GDM1 (cell line): ENCODE results near the gene SFXN3.
A peak's percentile ranks its signal among the peaks of the same experiment; 100 is the strongest.
"Not testable (repeated sequence)": the region's sequence is repeated elsewhere in the genome, so short reads cannot be mapped to it uniquely, and the experiment has no call there.

Source experiments
- DNase-seq: peaks from one replicate; lab custom pipeline; 2025; lab: John Stamatoyannopoulos, UW

Gene SFXN3

DNA sequence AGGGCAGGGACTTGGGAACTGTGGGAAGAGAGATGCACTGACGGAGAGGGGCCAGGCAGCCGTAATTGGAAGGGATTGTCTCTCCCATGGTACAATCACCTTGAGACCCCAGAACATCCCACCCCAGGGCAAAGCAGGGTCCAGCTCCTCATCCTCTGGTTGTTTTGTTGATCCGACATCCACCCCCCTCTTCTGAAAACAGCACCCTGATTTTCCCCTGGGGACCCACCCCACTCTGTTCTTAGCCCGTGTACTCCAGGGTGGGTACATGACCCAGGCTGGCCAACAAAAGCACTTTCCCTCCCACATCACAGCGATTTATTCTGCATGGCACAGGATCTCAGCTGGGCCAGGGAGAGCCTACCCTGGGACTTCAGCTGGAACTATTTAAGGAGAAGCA lies 14.2 kb upstream of the SFXN3 start:
- DNase-seq: no peak

DNA sequence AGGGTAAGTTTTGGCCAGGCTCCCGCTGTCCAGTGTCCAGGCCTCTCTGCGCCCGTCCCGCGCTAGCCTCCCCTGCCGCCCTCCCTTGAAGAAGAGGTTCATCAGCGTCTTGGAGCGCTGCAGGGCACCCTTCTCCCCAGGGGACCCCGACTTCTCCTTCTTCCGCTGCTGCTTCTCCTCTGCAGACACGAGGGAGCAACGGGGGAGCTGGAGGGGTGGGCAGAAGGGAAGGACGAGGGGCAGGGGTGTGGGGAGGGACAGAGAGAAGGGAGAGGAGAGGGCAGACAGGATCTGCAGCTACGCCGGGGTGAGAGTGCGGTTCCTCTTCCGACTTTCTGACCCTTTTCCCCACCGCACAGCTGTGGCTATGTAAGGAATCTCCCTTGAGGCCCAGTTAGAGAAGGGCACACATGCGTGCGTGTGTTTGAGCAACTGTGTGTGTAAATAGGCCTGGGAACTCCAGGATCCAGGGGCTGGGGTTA lies 12.9 kb upstream of the SFXN3 start:
- DNase-seq: no peak

DNA sequence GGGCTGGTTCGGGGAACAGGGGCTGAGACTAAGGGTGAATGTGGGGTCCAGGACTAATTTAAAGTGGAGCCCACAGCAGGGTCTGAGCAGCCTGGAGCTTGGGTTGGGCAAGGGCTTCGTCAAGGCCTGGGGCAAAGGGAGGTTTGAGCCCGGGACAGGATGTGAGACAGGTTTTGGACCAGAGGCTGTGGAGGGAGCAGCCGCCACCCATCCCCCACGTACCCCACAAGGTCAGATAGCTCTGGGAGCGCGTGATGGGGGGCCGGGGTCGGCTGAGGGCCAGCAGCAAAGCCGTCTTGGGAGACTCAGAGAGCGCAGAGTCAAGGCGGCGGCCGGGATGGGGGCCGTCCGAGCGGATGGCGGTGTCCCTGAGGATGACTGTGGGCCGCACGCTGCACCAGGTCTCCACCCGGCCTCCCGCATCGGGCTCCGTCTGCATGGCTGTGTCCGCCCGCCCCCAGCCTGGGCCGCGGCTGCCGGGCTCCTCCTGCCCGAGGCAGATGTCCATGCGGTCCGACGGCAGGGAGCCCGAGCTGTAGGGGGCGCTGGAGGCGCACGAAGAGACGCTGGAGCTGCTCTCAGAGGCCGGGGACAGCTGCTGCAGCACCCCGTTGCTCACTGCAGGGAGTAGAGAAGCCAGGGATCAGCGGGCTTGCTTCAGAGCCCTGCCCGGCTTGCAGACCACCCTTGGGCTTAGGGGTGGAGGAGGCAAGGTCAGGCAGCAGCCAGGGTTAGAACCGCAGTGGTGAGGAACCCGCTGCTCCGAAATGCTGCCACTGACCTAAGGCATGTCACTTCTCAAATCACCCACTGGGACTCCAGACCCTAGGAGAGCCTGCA lies 12.2 kb upstream of the SFXN3 start:
- DNase-seq: peak; percentile 78

DNA sequence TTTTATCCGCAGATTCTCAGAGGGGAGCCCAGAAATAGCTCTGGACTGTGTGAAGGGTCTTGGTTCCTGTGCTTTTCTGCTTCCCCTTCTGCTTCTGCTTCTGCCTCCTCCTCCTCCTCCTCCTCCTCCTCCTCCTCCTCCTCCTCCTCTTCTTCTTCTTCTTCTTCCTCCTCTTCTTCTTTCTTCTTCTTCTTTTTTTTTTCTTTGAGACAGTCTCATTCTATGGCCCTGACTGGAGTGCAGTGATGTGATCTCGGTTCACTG lies 11.7 kb upstream of the SFXN3 start:
- DNase-seq: no peak

DNA sequence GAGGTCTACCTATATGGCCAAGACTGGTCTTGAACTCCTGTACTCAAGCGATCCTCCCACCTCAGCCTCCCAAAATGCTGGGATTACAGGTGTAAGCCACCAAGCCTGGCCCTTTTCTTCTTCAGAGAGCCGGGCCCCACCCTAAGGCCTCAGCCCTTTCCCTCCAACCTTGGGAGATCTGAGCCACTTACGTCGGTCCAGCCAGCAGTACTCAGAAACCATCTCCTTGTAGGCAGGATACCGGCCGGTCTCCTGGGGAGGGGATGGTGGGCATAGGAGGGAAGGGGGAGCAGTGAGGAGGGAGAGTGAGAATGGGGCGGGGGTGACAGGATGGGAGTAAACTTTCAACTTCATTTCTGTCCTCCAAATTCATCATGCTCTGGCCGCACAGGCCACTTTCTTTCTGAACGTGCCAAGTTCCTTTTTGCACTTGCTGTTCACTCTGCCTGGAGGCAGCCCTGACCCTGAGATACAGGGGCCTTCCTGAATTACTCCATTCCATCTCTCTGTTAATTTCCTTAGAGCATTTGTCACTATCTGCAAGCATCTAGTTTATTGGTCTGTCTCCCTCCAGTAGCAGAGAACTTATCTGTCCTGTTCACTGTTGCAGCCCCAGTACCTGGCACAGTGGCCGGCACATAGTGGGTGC lies 10.5 kb upstream of the SFXN3 start:
- DNase-seq: no peak

DNA sequence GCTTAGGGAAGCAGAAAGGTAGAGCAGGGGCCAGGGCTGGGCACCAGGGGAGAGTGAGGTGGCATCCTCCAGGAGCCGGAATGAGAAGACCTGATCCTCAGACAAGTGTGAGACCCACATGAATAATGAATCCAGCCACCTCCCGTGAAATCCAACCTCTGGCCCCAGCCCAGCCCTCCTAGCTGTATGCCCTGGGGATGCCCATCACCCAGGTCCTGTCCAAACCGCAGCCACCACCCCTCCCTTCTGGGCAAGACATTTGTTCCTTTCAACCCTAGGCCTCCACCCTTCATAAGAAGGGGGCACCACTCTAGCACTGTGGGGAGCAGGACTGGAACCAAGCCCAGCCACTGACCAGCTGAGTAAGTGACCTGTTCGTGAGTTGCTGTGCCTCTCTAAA lies 9.8 kb upstream of the SFXN3 start:
- no peak for DNase-seq

DNA sequence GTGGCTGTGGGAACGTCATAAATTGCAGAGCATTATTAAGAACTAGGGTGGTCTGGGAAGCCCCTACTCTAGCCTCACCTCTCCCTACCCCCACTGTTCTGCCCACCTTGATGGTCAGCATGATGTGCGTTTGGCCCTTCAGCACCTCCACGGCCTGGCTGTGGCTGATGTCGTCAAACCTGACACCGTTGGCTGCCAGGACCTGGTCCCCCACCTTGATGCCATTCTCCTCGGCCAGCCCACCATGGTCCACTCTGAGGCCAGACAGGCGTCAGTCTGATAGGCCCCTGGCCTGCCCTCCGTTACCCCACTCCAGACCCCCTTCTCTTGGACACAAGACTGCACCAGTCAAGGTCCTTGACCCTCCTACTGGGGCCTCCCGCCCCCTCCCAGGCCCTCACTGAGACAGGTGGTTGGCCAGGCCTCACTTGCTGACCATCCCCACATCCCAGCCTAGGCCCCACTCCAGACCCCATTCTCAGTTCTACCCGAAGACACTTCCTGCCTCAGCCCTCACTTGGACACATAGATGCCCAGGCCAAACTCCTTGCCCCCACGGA lies 9.3 kb upstream of the SFXN3 start:
- no peak for DNase-seq

DNA sequence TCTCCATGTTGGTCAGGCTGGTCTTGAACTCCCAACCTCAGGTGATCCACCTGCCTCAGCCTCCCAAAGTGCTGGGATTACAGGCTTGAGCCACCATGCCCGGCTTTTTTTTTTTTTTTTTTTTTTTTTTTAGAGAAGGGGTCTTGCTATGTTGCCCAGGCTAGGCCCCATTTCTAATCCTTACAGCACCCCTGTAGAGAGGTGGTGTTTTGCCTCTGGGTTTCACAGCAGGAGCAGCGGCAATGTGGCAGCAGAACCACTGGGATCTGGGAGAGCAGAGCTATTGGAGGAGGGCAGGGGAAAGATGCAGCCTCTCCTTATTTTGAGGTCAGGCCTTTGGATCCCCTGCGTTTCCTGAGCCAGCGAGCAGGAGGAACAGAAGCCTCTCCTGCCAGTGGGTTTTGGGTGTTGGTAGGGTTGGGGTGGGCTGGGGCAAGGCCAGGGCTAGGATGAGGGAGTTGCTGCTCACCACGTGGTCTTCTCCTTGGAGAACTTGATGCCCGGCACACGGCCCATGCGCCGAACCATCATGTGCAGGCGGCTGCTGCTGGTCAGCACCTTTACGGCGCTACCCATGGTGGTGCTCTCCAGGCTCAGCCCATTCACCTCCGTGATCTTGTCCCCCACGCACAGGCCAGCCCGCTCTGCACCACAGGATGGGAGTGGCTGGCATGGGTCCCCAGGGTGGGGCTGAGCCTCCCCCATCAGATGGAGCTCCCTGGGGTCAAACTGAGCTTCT lies 7.9 kb upstream of the SFXN3 start:
- DNase-seq: no peak

DNA sequence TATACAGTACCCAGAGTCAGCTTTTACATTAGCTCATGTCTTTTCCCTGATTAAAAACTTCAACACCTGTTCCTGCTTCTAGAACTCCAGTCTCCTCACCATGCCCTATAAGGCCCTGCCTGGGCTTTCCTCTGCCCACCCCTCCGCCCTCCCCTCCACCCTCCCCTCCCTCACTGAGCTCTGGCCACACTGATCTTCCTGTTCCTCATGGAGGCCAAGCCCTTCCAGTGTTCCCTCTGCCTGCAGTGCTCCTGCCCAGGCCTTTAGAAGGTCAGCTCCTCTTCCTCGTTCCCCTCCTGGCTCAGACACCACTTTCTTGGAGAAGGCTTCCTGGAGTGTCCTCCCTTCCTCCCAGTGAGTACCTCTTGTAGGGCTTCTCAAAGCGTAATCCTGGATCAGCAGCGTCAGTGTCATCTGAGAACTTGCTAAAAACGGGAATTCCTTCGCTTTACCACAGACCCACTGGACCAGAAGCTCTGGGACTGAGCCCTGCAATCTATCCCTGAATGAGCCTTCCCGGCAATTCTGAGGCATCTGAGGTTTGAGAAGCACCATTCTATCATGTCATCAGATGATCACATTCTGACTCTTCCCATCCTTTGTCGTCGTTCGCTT lies 3.8 kb upstream of the SFXN3 start:
- peak; percentile 17 for DNase-seq

DNA sequence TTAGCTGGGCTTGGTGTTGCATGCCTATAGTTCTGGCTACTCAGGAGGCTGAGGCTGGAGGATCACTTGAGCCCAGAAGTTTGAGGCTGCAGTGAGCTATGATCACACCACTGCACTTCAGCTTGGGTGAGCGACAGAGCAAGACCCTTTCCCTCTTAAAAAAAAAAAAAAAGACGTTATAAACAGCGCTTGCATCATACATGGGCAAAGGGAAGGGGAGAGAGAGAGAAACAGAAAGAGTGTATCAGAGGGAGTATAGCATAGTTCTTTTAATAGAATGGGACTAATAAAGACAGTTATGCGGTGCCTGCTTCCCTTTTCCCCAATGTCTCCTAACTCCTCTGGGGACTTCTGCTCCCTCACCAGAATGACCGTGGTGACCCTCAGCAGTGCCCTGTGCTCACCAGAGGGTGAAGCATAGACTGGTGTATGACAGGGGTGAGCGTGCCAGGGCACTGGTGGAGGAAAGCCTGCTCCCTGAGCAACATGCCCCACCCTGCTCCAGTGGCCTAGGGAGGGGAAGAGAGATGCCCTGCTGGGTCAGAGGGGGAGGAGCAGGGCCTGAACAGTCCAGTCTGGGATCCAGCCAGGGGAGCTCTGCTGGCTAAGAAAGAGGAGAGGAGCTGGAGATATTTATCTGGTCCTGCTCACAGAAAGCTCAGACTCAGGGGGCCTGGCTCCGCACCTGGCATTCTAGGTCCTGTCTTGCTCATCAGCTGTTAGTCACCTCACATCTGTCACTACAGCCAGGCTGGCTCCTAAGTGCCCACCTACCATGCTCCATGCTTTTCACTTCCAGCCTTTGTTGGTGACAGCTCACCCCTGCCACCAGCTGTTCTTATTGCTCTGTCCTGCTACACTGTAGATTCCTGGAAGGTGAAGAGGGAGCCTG lies 2.3 kb upstream of the SFXN3 start:
- no peak for DNase-seq

DNA sequence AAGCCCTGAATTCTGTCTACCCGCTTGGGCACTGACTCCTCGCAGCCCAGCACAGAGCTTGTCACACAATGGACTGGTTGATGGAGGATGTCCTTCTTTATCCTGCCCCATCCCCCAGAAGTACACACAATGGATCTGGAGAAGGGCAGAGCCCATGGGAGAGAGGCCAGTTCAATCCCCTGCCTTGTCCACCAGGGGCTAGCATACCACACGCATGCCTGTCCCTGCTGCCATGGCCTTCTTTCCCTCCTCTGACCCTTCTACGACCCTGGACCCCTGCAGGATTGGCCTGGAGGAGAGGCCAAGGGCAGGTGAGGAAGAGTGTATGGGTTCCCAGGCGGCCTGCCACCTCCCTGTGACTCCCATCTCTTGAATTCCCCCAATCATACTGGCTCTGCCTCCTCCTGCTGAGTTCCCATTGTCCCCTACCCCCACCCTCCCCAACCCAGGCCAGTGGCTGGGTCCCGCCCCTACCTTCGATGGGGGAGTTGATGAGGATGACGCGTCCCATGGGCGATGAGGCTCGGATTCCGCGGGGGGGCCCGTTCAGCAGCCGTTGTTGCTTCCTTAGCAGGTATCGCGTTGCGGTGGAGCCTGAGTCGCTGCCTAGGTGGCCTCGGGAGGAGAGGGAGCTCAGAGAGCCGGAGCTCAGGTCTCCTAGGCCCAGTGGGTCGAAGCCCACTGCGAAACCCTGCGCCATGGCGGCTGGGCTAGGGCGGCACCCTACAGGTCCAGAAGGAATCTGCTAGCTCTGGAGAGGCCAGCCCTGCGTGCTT lies 1.3 kb upstream of the SFXN3 start:
- no peak for DNase-seq

DNA sequence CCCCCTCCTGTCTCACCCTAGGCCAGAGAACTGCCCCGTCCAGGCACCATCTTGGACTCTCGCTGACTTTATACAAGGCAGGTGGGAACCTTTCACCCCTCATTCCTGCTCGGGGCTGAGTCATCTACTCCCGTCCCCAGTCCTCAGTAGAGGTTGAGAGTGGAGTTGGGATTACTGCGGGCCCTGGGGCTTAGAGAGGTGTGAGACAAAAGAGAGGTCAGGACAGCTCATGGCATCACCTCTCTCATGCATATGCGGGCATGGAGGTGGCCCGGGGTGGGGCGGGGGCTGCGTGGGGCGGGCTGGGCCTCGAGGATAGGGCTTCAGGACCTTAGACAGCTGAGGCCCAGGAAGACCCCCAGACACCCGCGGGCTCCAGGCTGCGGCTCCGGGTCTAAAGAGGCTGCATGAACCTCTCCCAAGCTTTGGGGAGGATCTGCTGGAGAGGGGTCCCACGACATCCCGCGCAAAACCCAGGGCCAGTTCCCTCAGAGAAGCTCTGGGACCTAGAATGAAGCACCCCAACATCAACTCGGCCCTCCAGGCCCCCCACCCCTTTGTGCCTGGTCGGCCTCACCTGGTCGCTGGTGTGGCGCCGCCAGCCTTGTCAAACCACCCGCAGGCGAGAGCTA lies 422 bp upstream of the SFXN3 start:
- DNase-seq: no peak

DNA sequence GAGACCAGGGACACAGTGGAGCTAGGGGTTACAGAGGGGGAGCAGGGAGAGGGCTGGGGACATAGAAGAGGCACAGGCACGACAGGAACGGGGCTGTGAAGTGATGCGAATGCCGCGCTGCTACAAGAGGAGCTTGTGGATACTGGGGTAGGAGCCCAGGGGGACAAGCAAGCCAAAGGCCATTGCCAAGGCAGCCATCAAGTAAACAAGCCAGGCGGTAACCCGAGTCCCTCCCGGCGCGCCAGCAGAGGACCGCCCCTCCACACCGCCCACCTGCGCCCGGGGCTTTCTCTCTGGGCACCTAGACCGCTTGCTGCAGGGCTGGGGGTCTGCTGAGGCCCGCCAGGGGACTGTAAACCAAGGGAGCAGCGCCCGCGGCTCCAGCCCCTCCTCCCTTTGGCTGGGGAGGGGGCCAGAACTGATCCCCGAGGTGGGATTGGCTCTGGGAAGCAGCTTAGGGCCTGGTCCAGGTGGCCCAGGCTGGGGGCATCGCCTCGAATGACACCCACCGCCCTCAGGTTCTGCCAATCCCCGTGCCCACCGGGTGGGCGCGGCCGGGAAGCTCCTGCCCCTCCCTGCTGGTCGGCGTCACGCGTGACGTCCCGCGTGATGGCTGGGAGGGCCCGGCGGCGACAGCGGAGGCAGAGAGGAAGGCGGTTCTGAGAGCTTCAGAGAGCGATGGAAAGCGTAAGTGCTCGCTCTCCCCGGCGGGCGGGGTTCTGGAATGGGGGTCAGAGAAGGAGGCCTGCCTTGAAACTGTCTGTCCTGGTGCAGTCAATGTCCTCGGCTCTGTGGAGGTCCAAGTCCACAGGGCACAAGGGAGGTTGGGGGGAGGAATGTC lies 982 bp downstream of the SFXN3 start:
- DNase-seq: peak; percentile 69

DNA sequence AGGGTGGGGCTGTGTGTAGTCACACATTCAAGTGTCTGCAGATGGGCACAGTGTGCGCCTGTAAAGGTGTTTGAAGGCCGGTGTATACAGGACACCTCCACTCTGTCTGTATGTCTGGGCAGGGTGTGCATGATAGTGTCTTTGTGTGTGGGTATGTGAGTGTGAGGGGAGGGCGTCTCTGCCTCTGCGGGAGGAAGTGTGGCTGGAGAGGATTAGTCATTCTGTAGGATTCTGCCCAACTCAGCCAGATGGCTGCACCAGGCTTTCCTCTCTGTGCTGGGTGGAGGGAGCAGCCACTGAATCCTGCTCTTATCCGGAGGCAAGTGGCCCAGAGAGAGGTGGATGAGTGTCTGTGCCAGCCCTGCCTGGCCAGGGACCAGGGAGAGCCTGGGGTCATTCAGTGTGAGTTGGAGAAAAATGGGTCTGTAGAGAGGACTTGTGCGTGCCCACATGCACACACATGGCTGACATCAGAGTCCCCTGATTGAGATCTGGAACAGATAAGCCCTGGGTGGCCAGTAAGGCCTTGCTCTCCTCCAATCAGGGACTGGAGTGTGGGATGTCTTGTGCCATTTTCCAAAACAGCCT lies 1.7 kb downstream of the SFXN3 start:
- peak; percentile 71 for DNase-seq

DNA sequence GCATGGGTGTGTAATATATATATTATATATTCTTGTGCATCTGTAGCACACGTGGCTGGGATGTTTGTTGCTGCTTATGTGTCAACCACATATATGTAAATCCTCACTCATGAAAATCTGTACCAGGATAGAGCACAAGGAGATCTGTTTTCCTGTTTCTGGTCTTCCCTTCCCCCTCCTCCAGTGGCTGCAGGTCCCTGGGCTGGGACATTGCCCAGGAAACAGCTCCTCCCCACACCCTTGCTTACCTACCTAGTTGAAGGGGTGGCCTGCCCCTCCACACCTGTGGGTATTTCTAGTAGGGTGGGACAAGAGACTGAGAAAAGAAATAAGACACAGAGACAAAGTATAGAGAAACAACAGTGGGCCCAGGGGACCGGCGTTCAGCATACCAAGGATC lies 2.2 kb downstream of the SFXN3 start:
- no peak for DNase-seq

DNA sequence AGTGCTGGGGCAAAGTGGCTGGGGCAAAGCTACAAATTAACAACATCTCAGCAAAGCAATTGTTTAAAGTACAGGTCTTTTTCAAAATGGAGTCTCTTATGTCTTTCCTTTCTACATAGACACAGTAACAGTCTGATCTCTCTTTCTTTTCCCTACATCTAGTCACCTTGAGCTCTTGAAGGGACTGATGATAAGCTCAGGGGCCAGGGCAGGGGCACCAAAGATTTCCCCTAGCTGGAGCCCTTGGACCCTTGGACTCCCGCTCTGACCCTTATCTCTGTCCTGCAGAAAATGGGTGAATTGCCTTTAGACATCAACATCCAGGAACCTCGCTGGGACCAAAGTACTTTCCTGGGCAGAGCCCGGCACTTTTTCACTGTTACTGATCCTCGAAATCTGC lies 3.4 kb downstream of the SFXN3 start:
- DNase-seq: not testable (repeated sequence)

DNA sequence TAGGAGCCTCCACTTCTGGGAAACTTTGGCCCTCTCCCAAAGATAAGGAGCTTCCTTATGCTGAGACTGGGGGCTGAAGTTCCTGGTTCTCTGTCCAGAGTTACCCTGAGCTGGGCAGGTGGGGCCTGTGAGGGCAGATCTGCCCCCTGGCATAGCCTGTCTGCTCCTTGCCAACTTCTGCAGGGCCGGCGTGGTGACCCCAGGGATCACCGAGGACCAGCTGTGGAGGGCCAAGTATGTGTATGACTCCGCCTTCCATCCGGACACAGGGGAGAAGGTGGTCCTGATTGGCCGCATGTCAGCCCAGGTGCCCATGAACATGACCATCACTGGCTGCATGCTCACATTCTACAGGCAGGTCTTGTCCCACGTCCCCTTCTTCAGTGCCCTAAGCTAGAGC lies 4.3 kb downstream of the SFXN3 start:
- DNase-seq: no peak

DNA sequence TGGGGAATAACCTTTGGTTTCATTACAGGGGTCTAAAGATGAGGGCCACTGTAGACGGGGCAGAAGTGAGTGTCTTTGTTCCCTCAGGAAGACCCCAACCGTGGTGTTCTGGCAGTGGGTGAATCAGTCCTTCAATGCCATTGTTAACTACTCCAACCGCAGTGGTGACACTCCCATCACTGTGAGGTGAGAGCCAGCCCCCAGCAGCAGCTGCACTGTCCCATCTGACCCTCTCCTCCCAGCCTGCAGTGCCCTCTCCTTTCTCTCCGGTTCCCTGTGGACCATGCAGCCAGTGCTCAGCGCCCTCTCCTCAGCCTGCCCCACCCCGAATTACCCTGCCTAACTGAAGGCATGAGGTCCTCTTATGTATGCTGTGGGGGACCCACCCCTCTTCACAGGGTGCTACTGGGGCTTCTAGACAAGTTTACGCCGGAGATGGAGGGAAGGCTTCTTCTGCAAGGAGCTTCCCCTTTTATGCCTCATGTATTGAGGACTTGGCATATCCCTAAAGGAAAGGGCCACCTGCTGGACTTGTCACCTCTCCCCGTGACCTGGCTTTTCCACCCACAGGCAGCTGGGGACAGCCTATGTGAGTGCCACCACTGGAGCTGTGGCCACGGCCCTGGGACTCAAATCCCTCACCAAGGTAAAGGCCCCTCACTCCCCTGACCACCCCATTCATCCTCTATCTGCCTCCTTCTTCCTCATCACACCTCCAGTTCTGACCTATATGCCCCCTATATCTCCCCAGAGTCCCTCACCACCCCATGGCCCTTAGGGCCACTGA lies 5.1 kb downstream of the SFXN3 start:
- no peak for DNase-seq
